SK-N-MC (cell line): ENCODE measurements around the gene FOLR2.
"Not testable (repeated sequence)": the region's sequence is repeated elsewhere in the genome, so short reads cannot be mapped to it uniquely, and the experiment has no call there.

Experiments
- EZH2 ChIP-seq: fragments of 200-600 bp; sonication (generic); IDR thresholded peaks from one replicate; pipeline ENCODE4 v1.6.1; 2017; ENCODE audit warnings: antibody characterized with exemption
- POLR2AphosphoS5 ChIP-seq: IDR thresholded peaks from 2 replicates; pipeline ENCODE4 v1.6.1; 2012; ENCODE audit warnings: mild to moderate bottlenecking, low read depth, low read length, borderline replicate concordance

DNA sequence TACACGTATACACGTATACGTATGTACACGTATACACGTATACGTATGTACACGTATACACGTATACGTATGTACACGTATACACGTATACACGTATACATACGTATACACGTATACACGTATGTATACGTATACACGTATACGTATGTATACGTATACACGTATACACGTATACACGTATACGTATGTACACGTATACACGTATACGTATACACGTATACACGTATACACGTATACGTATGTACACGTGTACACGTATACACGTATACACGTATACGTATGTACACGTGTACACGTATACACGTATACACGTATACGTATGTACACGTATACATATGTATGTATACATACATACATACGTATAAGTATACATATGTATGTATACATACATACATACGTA, 15.1 kb upstream of the FOLR2 start:
- not testable (repeated sequence) for TF ChIP-seq POLR2AphosphoS5, EZH2
